Measurements from ENCODE around the gene TMEM181. TPM values are rescaled to one million over a fixed set of nuclear protein-coding genes. Genes with fewer than 3 reads are reported as not detected.
"Not testable (repeated sequence)": the region's sequence is repeated elsewhere in the genome, so short reads cannot be mapped to it uniquely, and the experiment has no call there.

The TMEM181 gene
- total RNA-seq, 1 experiment from 2014 or later: 15.4 TPM

DNA sequence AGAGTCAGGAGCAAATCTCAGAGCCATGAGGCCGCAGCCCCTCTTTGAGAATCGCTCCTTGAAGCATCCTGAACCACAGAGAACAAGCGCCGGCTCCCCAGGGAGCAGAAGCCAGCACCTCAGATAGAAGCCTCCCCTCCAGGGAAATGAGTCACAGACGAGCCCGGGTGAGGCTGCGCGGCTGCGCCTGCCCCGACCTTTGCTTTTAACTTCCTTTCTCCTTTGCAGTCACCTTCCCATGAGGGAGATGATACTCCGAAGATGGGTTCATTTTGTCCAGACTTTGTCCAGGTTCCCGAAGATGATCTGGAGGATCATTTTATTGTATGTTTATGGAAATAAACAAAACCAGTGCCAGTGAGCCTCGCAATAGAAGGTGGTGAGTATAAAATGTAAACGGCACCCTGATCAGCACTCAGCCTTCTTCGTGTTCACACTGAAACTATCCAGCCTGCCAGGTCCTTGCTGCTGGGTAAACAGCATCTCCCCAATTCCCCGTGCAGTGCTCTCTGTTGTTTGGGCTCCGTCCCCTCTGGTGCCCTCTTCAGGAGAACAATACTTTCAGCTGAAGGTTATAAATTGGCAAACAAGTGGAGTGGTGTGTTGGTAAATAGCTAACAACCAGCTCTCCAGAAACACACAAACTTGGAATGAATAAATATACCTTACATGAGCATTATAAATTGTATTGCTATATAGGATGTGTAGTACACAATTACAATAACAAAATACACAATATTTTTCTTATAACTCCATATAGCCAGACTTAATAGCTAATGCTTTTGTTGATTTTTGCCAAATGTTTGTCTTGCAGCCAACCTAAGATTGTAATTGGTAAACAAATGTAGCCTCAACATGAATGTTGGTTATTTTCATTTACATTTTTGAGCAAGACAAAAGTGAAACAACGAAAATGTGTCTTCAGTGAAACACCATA, 41.4 kb upstream of the TMEM181 start:
- Histone ChIP-seq H4K20me1 (ENCODE audit: insufficient read depth, low read depth, low read length) (no peaks in the 10 kb centered on the region), H3K79me2 (ENCODE audit: low read length) (no peaks in the 10 kb centered on the region), H3K4me1 (ENCODE audit: low read length) (peaks cover 23% of the 10 kb centered on the region), H3K9me3 (ENCODE audit: low read length) (no peaks in the 10 kb centered on the region), H3K4me2 (ENCODE audit: low read depth, low read length, poor library complexity, severe bottlenecking) (peak overlapping the region; percentile 73), H3K27me3 (ENCODE audit: low read length) (no peaks in the 10 kb centered on the region), H3K9me2 (replicated peaks; ENCODE audit: insufficient read depth, low read length) (no peaks in the 10 kb centered on the region), H3K36me3 (ENCODE audit: insufficient read depth, low read length) (no peaks in the 10 kb centered on the region), H2AFZ (ENCODE audit: low read length) (peak overlapping the region; percentile 32; the same call in 1 of the 2 replicates), H3K4me3 (ENCODE audit: low read length) (peak overlapping the region; percentile 59), H3K9ac (ENCODE audit: low read length) (peak overlapping the region; percentile 63), H3K27ac (ENCODE audit: low read length) (peak overlapping the region; percentile 69)
- peak; percentile 92 for DNase-seq

DNA sequence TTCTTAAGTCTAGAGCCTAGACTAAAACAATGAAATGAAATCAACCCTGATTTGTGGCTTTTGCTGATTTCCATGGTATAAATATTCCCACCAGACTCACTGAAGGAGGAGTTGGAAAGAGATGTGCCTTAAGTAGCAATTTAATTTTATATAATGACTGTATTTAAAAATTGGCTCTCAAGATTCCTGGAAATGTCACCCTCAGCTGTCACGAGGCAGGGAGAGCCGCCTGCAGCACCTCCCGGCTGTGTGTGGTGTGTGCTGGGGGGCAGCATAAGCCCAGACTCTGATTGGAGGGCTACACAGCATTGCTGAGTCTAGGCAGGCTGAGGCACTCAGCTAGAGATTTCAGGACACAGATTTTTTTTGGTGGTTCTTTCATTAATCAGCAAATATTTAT, 40.6 kb upstream of the TMEM181 start:
- no peaks in the 10 kb centered on the region for H3K79me2 ChIP-seq (ENCODE audit: low read length)
- no peaks in the 10 kb centered on the region for H4K20me1 ChIP-seq (ENCODE audit: insufficient read depth, low read depth, low read length)
- no peak overlapping the region for H3K27ac ChIP-seq (ENCODE audit: low read length)
- peaks cover 23% of the 10 kb centered on the region for H3K4me1 ChIP-seq (ENCODE audit: low read length)
- H3K27me3 ChIP-seq (ENCODE audit: low read length): no peaks in the 10 kb centered on the region
- H3K9me3 ChIP-seq (ENCODE audit: low read length): no peaks in the 10 kb centered on the region
- DNase-seq: no peak
- H3K9ac ChIP-seq (ENCODE audit: low read length): no peak overlapping the region
- H2AFZ ChIP-seq (ENCODE audit: low read length): no peak overlapping the region
- H3K4me2 ChIP-seq (ENCODE audit: low read depth, low read length, poor library complexity, severe bottlenecking): no peak overlapping the region
- H3K36me3 ChIP-seq (ENCODE audit: insufficient read depth, low read length): no peaks in the 10 kb centered on the region
- no peak overlapping the region for H3K4me3 ChIP-seq (ENCODE audit: low read length)
- H3K9me2 ChIP-seq (replicated peaks; ENCODE audit: insufficient read depth, low read length): no peaks in the 10 kb centered on the region

DNA sequence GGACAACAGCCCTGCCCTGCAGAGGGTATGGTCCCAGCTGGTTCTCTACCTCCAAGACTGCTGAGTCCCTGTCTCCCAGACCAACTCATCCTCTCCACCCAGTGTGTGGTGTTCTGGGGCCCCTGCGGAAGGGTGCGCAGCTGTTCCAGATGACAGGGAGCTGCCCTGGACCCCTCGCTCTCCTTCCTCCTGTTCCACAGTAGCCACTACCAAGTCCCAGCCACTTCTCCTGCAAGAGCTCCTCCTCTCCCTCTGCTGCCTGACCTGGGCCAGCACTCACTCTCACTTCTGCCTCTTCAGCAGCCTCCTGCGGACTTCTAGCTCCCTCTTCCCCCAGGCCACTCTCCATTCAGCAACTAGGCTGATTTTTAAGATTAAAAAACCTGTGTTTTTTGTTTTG, 40.1 kb upstream of the TMEM181 start:
- Histone ChIP-seq H3K79me2 (ENCODE audit: low read length) (no peaks in the 10 kb centered on the region), H3K9me2 (replicated peaks; ENCODE audit: insufficient read depth, low read length) (no peaks in the 10 kb centered on the region), H3K4me1 (ENCODE audit: low read length) (peaks cover 23% of the 10 kb centered on the region), H3K4me2 (ENCODE audit: low read depth, low read length, poor library complexity, severe bottlenecking) (no peak overlapping the region), H3K9me3 (ENCODE audit: low read length) (no peaks in the 10 kb centered on the region), H3K9ac (ENCODE audit: low read length) (no peak overlapping the region), H3K36me3 (ENCODE audit: insufficient read depth, low read length) (no peaks in the 10 kb centered on the region), H2AFZ (ENCODE audit: low read length) (no peak overlapping the region), H3K4me3 (ENCODE audit: low read length) (no peak overlapping the region), H3K27me3 (ENCODE audit: low read length) (no peaks in the 10 kb centered on the region), H3K27ac (ENCODE audit: low read length) (no peak overlapping the region), H4K20me1 (ENCODE audit: insufficient read depth, low read depth, low read length) (no peaks in the 10 kb centered on the region)
- DNase-seq: no peak

DNA sequence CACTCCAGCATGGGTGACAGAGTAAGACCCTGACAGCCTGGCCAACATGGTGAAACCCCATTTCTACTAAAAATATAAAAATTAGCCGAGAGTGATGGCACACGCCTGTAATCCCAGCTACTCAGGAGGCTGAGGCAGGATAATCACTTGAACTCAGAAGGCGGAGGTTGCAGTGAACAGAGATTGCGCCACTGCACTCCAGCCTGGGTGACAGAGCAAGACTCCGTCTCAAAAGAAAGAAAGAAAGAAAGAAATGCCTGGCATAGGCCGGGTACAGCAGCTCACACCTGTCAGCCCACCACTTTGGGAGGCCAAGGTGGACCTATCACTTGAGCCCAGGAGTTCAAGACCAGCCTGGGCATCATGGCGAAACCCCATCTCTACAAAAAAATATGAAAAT, 38.9 kb upstream of the TMEM181 start:
- not testable (repeated sequence) for H3K79me2 ChIP-seq (ENCODE audit: low read length); H2AFZ ChIP-seq (ENCODE audit: low read length); H3K27ac ChIP-seq (ENCODE audit: low read length); H3K9ac ChIP-seq (ENCODE audit: low read length); H3K27me3 ChIP-seq (ENCODE audit: low read length); H3K4me3 ChIP-seq (ENCODE audit: low read length); H4K20me1 ChIP-seq (ENCODE audit: insufficient read depth, low read depth, low read length); H3K9me3 ChIP-seq (ENCODE audit: low read length); H3K36me3 ChIP-seq (ENCODE audit: insufficient read depth, low read length); DNase-seq; H3K4me2 ChIP-seq (ENCODE audit: low read depth, low read length, poor library complexity, severe bottlenecking); H3K9me2 ChIP-seq (replicated peaks; ENCODE audit: insufficient read depth, low read length)
- peaks cover 23% of the 10 kb centered on the region for H3K4me1 ChIP-seq (ENCODE audit: low read length)

DNA sequence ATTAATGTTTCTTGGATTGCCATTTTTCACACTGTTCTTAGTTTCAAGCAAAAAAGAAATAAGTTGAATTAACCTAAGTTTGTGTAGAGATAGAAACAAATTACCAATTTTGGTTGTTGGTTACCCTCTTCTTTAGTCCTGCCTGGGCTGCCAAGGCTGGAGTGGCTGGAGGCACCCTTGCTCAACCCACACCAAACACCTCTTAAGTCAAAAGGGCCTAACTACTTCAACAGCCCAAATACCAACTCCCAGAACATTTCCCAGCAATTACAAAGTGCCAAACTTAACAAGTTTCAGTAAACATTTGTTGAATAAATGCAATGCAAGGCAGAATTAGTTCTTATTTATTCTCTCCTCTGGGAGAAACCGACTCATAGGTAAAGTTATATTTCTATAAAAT, 38.1 kb upstream of the TMEM181 start:
- H3K4me1 ChIP-seq (ENCODE audit: low read length): peaks cover 21% of the 10 kb centered on the region
- H4K20me1 ChIP-seq (ENCODE audit: insufficient read depth, low read depth, low read length): no peaks in the 10 kb centered on the region
- H3K79me2 ChIP-seq (ENCODE audit: low read length): no peaks in the 10 kb centered on the region
- no peak overlapping the region for H3K27ac ChIP-seq (ENCODE audit: low read length)
- H3K9ac ChIP-seq (ENCODE audit: low read length): no peak overlapping the region
- H2AFZ ChIP-seq (ENCODE audit: low read length): no peak overlapping the region
- no peaks in the 10 kb centered on the region for H3K36me3 ChIP-seq (ENCODE audit: insufficient read depth, low read length)
- DNase-seq: no peak
- H3K4me3 ChIP-seq (ENCODE audit: low read length): no peak overlapping the region
- no peaks in the 10 kb centered on the region for H3K9me2 ChIP-seq (replicated peaks; ENCODE audit: insufficient read depth, low read length)
- no peaks in the 10 kb centered on the region for H3K27me3 ChIP-seq (ENCODE audit: low read length)
- H3K9me3 ChIP-seq (ENCODE audit: low read length): no peaks in the 10 kb centered on the region
- no peak overlapping the region for H3K4me2 ChIP-seq (ENCODE audit: low read depth, low read length, poor library complexity, severe bottlenecking)

DNA sequence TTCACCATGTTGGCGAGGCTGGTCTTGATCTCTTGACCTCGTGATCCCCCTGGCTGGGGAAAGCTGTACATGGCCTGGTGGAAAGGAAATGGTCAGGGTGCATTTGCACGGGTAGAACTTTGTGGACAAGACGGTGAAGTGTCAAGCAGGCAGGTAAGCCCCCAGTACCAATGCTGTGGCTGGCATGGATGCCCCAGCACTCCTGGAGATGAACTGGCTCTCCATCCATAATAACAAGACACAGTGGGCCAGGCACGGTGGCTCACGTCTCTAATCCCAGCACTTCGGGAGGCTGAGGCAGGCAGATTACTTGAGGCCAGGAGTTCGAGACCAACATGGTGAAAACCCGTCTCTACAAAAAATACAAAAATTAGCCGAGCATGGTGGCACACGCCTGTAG, 37.3 kb upstream of the TMEM181 start:
- Histone ChIP-seq H3K9me2 (replicated peaks; ENCODE audit: insufficient read depth, low read length) (no peaks in the 10 kb centered on the region), H3K4me2 (ENCODE audit: low read depth, low read length, poor library complexity, severe bottlenecking) (no peak overlapping the region), H3K27me3 (ENCODE audit: low read length) (no peaks in the 10 kb centered on the region), H3K9me3 (ENCODE audit: low read length) (no peaks in the 10 kb centered on the region), H2AFZ (ENCODE audit: low read length) (no peak overlapping the region), H3K4me1 (ENCODE audit: low read length) (peaks cover 12% of the 10 kb centered on the region), H3K79me2 (ENCODE audit: low read length) (no peaks in the 10 kb centered on the region), H3K36me3 (ENCODE audit: insufficient read depth, low read length) (no peaks in the 10 kb centered on the region), H4K20me1 (ENCODE audit: insufficient read depth, low read depth, low read length) (no peaks in the 10 kb centered on the region), H3K27ac (ENCODE audit: low read length) (no peak overlapping the region), H3K9ac (ENCODE audit: low read length) (no peak overlapping the region), H3K4me3 (ENCODE audit: low read length) (no peak overlapping the region)
- DNase-seq: no peak

DNA sequence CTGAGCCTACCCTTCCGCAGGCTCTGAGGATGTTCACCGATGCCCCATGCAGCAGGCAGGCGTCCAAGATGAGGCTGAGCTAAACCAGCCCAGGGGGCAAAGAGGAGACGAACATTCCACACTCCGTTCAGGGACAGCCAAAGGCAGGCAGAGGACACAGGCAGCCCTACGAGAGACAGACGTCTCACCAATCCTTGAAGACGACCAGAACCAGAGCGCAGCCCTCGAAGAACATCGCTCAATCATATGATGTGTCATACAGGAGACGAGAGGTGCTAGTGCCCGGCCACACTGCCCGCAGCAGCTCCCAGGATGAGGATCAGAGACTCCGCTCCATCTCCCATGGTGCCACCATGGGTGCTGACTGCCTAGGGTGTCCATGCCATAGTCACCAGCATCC, 35.6 kb upstream of the TMEM181 start:
- no peak overlapping the region for H3K27ac ChIP-seq (ENCODE audit: low read length)
- no peak overlapping the region for H3K4me2 ChIP-seq (ENCODE audit: low read depth, low read length, poor library complexity, severe bottlenecking)
- DNase-seq: no peak
- H3K4me1 ChIP-seq (ENCODE audit: low read length): peaks cover under 1% of the 10 kb centered on the region
- H3K27me3 ChIP-seq (ENCODE audit: low read length): no peaks in the 10 kb centered on the region
- H3K9me2 ChIP-seq (replicated peaks; ENCODE audit: insufficient read depth, low read length): no peaks in the 10 kb centered on the region
- no peaks in the 10 kb centered on the region for H3K9me3 ChIP-seq (ENCODE audit: low read length)
- H3K9ac ChIP-seq (ENCODE audit: low read length): no peak overlapping the region
- no peaks in the 10 kb centered on the region for H4K20me1 ChIP-seq (ENCODE audit: insufficient read depth, low read depth, low read length)
- H3K36me3 ChIP-seq (ENCODE audit: insufficient read depth, low read length): no peaks in the 10 kb centered on the region
- no peak overlapping the region for H2AFZ ChIP-seq (ENCODE audit: low read length)
- no peaks in the 10 kb centered on the region for H3K79me2 ChIP-seq (ENCODE audit: low read length)
- H3K4me3 ChIP-seq (ENCODE audit: low read length): no peak overlapping the region

DNA sequence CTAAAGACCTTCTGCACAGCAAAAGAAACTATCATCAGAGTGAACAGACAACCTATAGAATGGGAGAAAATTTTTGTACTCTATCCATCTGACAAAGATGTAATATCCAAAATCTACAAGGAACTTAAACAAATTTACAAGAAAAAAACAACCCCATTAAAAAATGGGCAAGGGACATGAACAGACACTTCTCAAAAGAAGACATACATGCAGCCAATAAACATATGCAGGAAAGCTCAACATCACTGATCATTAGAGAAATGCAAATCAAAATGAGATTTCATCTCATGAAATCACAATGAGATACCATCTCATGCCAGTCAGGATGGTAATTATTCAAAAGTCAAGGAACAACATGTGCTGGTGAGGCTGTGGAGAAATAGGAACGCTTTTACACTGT, 32.0 kb upstream of the TMEM181 start:
- H3K4me2 ChIP-seq (ENCODE audit: low read depth, low read length, poor library complexity, severe bottlenecking); DNase-seq; H3K9me2 ChIP-seq (replicated peaks; ENCODE audit: insufficient read depth, low read length); H3K79me2 ChIP-seq (ENCODE audit: low read length); H3K9me3 ChIP-seq (ENCODE audit: low read length); H3K36me3 ChIP-seq (ENCODE audit: insufficient read depth, low read length); H3K4me1 ChIP-seq (ENCODE audit: low read length); H3K27me3 ChIP-seq (ENCODE audit: low read length); H3K4me3 ChIP-seq (ENCODE audit: low read length); H4K20me1 ChIP-seq (ENCODE audit: insufficient read depth, low read depth, low read length); H2AFZ ChIP-seq (ENCODE audit: low read length); H3K27ac ChIP-seq (ENCODE audit: low read length); H3K9ac ChIP-seq (ENCODE audit: low read length): not testable (repeated sequence)

All from Karpas-422 (cell line).